WTC11 (cell line): Measurements from ENCODE around the gene NUDT21. TPM values are rescaled to one million over a fixed set of nuclear protein-coding genes. Genes with fewer than 3 reads are reported as not detected.
A peak's percentile ranks its signal among the peaks of the same experiment; 100 is the strongest.

Source experiments
- ATAC-seq: fragments of 200-7000 bp; cut with Tn5 transposase; 2 replicates; pipeline ENCODE4 v1.10.0; 2021; ENCODE audit warnings: mild to moderate bottlenecking, moderate library complexity
- CTCF ChIA-PET: fragments of 300-600 bp; sonication (Branson Sonifier 250); formaldehyde crosslinking; loops from one replicate; lab custom pipeline; 2021; ENCODE audit warnings: antibody characterized with exemption; lab: Charles Lee
- POLR2A ChIA-PET: fragments of 350-600 bp; sonication (Branson Sonifier 250); formaldehyde crosslinking; loops from one replicate; lab custom pipeline; 2021; ENCODE audit warnings: antibody characterized with exemption; lab: Charles Lee
- DNase-seq: peaks from one replicate; pipeline ENCODE4 v3.0.0; 2021; ENCODE audit warnings: low spot score
- H3K27ac Mint-ChIP-seq: 2 replicates; pipeline ENCODE4 v1.8.0; 2021; ENCODE audit warnings: mixed read lengths
- H3K27me3 Mint-ChIP-seq: 2 replicates; pipeline ENCODE4 v1.8.0; 2021; ENCODE audit warnings: low read depth, mild to moderate bottlenecking, moderate library complexity, mixed read lengths
- H3K36me3 Mint-ChIP-seq: 2 replicates; pipeline ENCODE4 v1.8.0; 2021; ENCODE audit warnings: mixed read lengths
- H3K4me1 Mint-ChIP-seq: 2 replicates; pipeline ENCODE4 v1.8.0; 2022; ENCODE audit warnings: mixed read lengths
- H3K4me3 Mint-ChIP-seq: 2 replicates; pipeline ENCODE4 v1.8.0; 2021; ENCODE audit warnings: mild to moderate bottlenecking, moderate library complexity, mixed read lengths
- H3K9me3 Mint-ChIP-seq: 2 replicates; pipeline ENCODE4 v1.8.0; 2021; ENCODE audit warnings: mixed read lengths
- CREM ChIP-seq: sonication (generic); formaldehyde crosslinking; IDR thresholded peaks from 2 replicates; pipeline ENCODE4 v1.8.1; 2022; ENCODE audit warnings: mild to moderate bottlenecking, missing genetic modification reagents, moderate library complexity
- FOXK1 ChIP-seq: sonication (generic); formaldehyde crosslinking; IDR thresholded peaks from 2 replicates; pipeline ENCODE4 v1.8.0; 2022; ENCODE audit warnings: mild to moderate bottlenecking, moderate library complexity, missing genetic modification reagents
- FOXP1 ChIP-seq: sonication (generic); formaldehyde crosslinking; IDR thresholded peaks from 2 replicates; pipeline ENCODE4 v1.8.0; 2022; ENCODE audit warnings: missing genetic modification reagents, mild to moderate bottlenecking, moderate library complexity, borderline replicate concordance
- GRHL2 ChIP-seq: fragments of 250-450 bp; sonication (Bioruptor Pico); IDR thresholded peaks from 2 replicates; pipeline ENCODE4 v1.8.0; 2022; ENCODE audit warnings: mild to moderate bottlenecking, moderate library complexity; ENCODE audit not compliant: insufficient replicate concordance, severe bottlenecking
- JAZF1 ChIP-seq: fragments of 250-450 bp; sonication (Bioruptor Pico); IDR thresholded peaks from 2 replicates; pipeline ENCODE4 v1.9.0; 2021; ENCODE audit warnings: moderate library complexity, mild to moderate bottlenecking, inconsistent platforms
- KAT7 ChIP-seq: sonication (generic); formaldehyde crosslinking; IDR thresholded peaks from 2 replicates; pipeline ENCODE4 v1.8.1; 2023; ENCODE audit warnings: missing genetic modification reagents, mild to moderate bottlenecking, borderline replicate concordance
- NR2C2 ChIP-seq: sonication (generic); formaldehyde crosslinking; IDR thresholded peaks from 2 replicates; pipeline ENCODE4 v1.8.0; 2022; ENCODE audit warnings: mild to moderate bottlenecking, missing genetic modification reagents
- PRRX2 ChIP-seq: fragments of 250-450 bp; sonication (Bioruptor Pico); IDR thresholded peaks from 2 replicates; pipeline ENCODE4 v1.8.0; 2021; ENCODE audit warnings: mild to moderate bottlenecking
- RELA ChIP-seq: sonication (generic); formaldehyde crosslinking; IDR thresholded peaks from 2 replicates; pipeline ENCODE4 v1.8.1; 2022; ENCODE audit warnings: missing genetic modification reagents, mild to moderate bottlenecking, borderline replicate concordance
- SP1 ChIP-seq: sonication (generic); formaldehyde crosslinking; conservative IDR thresholded peaks from 2 replicates; pipeline ENCODE4 v1.8.1; 2022; ENCODE audit warnings: missing genetic modification reagents
- ZNF423 ChIP-seq: fragments of 250-450 bp; sonication (Bioruptor Pico); IDR thresholded peaks from 2 replicates; pipeline ENCODE4 v2.1.2; 2022; ENCODE audit warnings: mild to moderate bottlenecking, moderate library complexity
- ZNF671 ChIP-seq: fragments of 250-450 bp; sonication (Bioruptor Pico); IDR thresholded peaks from 2 replicates; pipeline ENCODE4 v1.8.0; 2021; ENCODE audit warnings: mild to moderate bottlenecking
- total RNA-seq: library from RNA; stranded (reverse); gene quantifications from 3 replicates; pipeline ENCODE4 v1.2.3, GENCODE V29; 2021
- TF ChIP-seq, protein P1 (sequence below): sonication (generic); formaldehyde crosslinking; IDR thresholded peaks from 2 replicates; pipeline ENCODE4 v1.8.0; 2022; ENCODE audit warnings: mild to moderate bottlenecking, missing genetic modification reagents
- TF ChIP-seq, protein P2 (sequence below): sonication (generic); formaldehyde crosslinking; IDR thresholded peaks from 2 replicates; pipeline ENCODE4 v1.8.1; 2022; ENCODE audit warnings: mild to moderate bottlenecking, moderate library complexity, missing genetic modification reagents
- TF ChIP-seq, protein P3 (sequence below): sonication (generic); formaldehyde crosslinking; IDR thresholded peaks from 2 replicates; pipeline ENCODE4 v1.8.0; 2022; ENCODE audit warnings: mild to moderate bottlenecking, missing genetic modification reagents
- TF ChIP-seq, protein P4 (sequence below): sonication (generic); formaldehyde crosslinking; IDR thresholded peaks from 2 replicates; pipeline ENCODE4 v1.8.0; 2022; ENCODE audit warnings: mild to moderate bottlenecking, missing genetic modification reagents
- TF ChIP-seq, protein P5 (sequence below): sonication (generic); formaldehyde crosslinking; IDR thresholded peaks from 2 replicates; pipeline ENCODE4 v1.8.1; 2022; ENCODE audit warnings: mild to moderate bottlenecking, missing genetic modification reagents, moderate library complexity, borderline replicate concordance
- TF ChIP-seq, protein P6 (sequence below): fragments of 200-600 bp; IDR thresholded peaks from 2 replicates; pipeline ENCODE4 v1.8.0; 2022; ENCODE audit warnings: antibody characterized with exemption
- TF ChIP-seq, protein P7 (sequence below): sonication (generic); formaldehyde crosslinking; conservative IDR thresholded peaks from 2 replicates; pipeline ENCODE4 v1.8.1; 2023; ENCODE audit warnings: mild to moderate bottlenecking, low read depth, missing genetic modification reagents, moderate library complexity
- TF ChIP-seq, protein P8 (sequence below): sonication (generic); formaldehyde crosslinking; IDR thresholded peaks from 2 replicates; pipeline ENCODE4 v1.8.1; 2022; ENCODE audit warnings: low read depth, mild to moderate bottlenecking, moderate library complexity, missing genetic modification reagents, borderline replicate concordance
- TF ChIP-seq, protein P9 (sequence below): sonication (generic); formaldehyde crosslinking; IDR thresholded peaks from 2 replicates; pipeline ENCODE4 v1.8.0; 2022; ENCODE audit warnings: mild to moderate bottlenecking, missing genetic modification reagents

The NUDT21 gene
- total RNA-seq, 1 experiment from 2014 or later: 263 TPM

DNA sequence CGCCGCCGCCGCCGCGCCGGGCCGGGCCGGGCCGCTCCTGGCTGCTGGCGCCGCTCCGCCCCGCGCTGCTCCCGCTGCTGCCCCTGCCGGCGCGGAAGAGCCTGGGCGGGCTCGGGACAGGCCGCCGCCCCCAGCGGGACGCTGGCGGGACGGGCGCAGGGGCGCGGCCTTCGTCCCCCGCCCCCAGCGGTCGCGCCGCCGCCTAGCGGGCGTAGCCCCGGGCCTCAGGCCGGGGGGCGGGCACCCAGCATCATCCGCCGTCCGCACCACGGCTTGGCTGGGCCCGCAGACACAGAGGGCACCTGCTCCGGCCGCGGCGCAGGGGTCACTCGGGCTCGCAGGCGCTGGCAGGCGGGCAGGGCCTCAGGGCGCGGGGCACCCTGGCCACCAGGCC, 25.7 kb downstream of the NUDT21 start, which contains the start of gene AMFR:
Gene AMFR, minus strand, starts transcription at position 107 of the 394 bp plus-strand sequence. CDS start 218 bp downstream, outside the sequence.
- no peaks in the 10 kb centered on the region for H3K9me3 Mint-ChIP-seq
- DNase-seq (peak; percentile 51), ATAC-seq (peak; percentile 94)
- peak within 1 kb of the TSS; percentile 50; the same call in 1 of the 2 replicates for H3K27ac Mint-ChIP-seq
- peaks cover 38% of the 10 kb centered on the region for H3K4me1 Mint-ChIP-seq
- POLR2A ChIA-PET: no interaction called here
- peaks cover 14% of the 10 kb centered on the region for H3K27me3 Mint-ChIP-seq
- 0 out of 2 replicates have a peak, but pooled peaks cover 3% of the 10 kb centered on the region for H3K36me3 Mint-ChIP-seq
- TF ChIP-seq, protein P1, sequence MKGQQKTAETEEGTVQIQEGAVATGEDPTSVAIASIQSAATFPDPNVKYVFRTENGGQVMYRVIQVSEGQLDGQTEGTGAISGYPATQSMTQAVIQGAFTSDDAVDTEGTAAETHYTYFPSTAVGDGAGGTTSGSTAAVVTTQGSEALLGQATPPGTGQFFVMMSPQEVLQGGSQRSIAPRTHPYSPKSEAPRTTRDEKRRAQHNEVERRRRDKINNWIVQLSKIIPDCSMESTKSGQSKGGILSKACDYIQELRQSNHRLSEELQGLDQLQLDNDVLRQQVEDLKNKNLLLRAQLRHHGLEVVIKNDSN: no peak
- TF ChIP-seq JAZF1 (CRISPR knock-in tag) (no peak), ZNF423 (CRISPR knock-in tag) (peak; percentile 97), KAT7 (CRISPR knock-in tag) (0 out of 2 replicates have a peak, but pooled peaks have one; percentile 46), PRRX2 (CRISPR knock-in tag) (no peak), RELA (no peak), FOXP1 (no peak), CREM (0 out of 2 replicates have a peak, but pooled peaks have one; percentile 50), SP1 (CRISPR knock-in tag) (peak; percentile 46; the same call in 1 of the 2 replicates)
- TF ChIP-seq, protein P2, sequence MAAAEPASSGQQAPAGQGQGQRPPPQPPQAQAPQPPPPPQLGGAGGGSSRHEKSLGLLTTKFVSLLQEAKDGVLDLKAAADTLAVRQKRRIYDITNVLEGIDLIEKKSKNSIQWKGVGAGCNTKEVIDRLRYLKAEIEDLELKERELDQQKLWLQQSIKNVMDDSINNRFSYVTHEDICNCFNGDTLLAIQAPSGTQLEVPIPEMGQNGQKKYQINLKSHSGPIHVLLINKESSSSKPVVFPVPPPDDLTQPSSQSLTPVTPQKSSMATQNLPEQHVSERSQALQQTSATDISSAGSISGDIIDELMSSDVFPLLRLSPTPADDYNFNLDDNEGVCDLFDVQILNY (CRISPR knock-in tag): no peak
- TF ChIP-seq, protein P3, sequence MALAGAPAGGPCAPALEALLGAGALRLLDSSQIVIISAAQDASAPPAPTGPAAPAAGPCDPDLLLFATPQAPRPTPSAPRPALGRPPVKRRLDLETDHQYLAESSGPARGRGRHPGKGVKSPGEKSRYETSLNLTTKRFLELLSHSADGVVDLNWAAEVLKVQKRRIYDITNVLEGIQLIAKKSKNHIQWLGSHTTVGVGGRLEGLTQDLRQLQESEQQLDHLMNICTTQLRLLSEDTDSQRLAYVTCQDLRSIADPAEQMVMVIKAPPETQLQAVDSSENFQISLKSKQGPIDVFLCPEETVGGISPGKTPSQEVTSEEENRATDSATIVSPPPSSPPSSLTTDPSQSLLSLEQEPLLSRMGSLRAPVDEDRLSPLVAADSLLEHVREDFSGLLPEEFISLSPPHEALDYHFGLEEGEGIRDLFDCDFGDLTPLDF (CRISPR knock-in tag): no peak
- TF ChIP-seq, protein P4, sequence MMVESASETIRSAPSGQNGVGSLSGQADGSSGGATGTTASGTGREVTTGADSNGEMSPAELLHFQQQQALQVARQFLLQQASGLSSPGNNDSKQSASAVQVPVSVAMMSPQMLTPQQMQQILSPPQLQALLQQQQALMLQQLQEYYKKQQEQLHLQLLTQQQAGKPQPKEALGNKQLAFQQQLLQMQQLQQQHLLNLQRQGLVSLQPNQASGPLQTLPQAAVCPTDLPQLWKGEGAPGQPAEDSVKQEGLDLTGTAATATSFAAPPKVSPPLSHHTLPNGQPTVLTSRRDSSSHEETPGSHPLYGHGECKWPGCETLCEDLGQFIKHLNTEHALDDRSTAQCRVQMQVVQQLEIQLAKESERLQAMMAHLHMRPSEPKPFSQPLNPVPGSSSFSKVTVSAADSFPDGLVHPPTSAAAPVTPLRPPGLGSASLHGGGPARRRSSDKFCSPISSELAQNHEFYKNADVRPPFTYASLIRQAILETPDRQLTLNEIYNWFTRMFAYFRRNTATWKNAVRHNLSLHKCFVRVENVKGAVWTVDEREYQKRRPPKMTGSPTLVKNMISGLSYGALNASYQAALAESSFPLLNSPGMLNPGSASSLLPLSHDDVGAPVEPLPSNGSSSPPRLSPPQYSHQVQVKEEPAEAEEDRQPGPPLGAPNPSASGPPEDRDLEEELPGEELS (CRISPR knock-in tag): no peak
- TF ChIP-seq, protein P5, sequence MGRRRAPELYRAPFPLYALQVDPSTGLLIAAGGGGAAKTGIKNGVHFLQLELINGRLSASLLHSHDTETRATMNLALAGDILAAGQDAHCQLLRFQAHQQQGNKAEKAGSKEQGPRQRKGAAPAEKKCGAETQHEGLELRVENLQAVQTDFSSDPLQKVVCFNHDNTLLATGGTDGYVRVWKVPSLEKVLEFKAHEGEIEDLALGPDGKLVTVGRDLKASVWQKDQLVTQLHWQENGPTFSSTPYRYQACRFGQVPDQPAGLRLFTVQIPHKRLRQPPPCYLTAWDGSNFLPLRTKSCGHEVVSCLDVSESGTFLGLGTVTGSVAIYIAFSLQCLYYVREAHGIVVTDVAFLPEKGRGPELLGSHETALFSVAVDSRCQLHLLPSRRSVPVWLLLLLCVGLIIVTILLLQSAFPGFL: no peak
- TF ChIP-seq, protein P6, sequence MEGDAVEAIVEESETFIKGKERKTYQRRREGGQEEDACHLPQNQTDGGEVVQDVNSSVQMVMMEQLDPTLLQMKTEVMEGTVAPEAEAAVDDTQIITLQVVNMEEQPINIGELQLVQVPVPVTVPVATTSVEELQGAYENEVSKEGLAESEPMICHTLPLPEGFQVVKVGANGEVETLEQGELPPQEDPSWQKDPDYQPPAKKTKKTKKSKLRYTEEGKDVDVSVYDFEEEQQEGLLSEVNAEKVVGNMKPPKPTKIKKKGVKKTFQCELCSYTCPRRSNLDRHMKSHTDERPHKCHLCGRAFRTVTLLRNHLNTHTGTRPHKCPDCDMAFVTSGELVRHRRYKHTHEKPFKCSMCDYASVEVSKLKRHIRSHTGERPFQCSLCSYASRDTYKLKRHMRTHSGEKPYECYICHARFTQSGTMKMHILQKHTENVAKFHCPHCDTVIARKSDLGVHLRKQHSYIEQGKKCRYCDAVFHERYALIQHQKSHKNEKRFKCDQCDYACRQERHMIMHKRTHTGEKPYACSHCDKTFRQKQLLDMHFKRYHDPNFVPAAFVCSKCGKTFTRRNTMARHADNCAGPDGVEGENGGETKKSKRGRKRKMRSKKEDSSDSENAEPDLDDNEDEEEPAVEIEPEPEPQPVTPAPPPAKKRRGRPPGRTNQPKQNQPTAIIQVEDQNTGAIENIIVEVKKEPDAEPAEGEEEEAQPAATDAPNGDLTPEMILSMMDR: 0 out of 2 replicates have a peak, but pooled peaks have one; percentile 21
- CTCF ChIA-PET: interaction anchor here (0.6 kb wide), 1 partner anchor 14 kb away, joined by 3 read pairs; no protein-coding TSS in a partner anchor
- H3K4me3 Mint-ChIP-seq: peak within 1 kb of the TSS; percentile 97

DNA sequence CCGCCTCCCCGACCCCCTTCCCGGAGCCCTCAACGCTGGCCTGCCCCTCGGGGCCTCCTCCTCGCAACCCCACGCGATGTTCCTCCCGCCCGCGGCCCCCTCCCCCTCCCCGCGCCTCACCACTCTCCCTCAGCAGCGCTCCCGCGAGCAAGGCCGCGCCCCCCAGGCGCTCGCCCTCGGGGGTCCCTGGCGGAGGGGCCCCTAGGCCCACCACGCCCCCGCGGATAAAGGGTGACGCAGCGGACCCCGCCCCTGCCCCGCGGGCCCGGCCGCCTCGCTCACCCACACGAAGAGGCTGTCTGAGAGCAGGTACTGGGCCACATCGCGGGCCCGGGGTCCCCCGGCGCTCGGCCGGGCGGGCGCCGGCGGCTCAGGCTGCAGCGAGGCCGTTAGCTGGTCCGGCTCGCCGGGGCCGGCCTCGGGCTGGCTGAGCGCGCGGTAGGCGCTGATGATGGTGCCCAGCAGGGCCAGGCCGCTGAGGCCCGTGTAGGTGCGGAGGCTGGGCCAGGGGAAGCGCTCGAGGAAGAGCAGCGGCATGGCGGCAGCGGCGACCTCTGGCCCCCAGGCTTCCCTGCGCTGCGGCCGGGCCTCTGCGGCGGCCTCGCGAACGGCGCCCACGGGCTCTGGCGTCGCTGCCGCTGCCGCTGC, 26.2 kb downstream of the NUDT21 start:
- ATAC-seq (peak; percentile 54), DNase-seq (peak; percentile 48)
- H3K4me1 Mint-ChIP-seq: peaks cover 42% of the 10 kb centered on the region
- ChIA-PET POLR2A (interaction anchor here (0.5 kb wide), 1 partner anchor 40 kb away, joined by 5 read pairs; no protein-coding TSS in a partner anchor), CTCF (interaction anchor here (0.6 to 1.2 kb wide), 3 partner anchors 14 to 68 kb away, joined by 3 read pairs; no protein-coding TSS in a partner anchor)
- H3K27ac Mint-ChIP-seq: no peak overlapping the region
- no peaks in the 10 kb centered on the region for H3K9me3 Mint-ChIP-seq
- H3K36me3 Mint-ChIP-seq: no peaks in the 10 kb centered on the region
- H3K27me3 Mint-ChIP-seq: peaks cover 14% of the 10 kb centered on the region
- peak overlapping the region; percentile 97 for H3K4me3 Mint-ChIP-seq
- TF ChIP-seq ZNF423 (CRISPR knock-in tag): 0 out of 2 replicates have a peak, but pooled peaks have one; percentile 21
- TF ChIP-seq, protein P7, sequence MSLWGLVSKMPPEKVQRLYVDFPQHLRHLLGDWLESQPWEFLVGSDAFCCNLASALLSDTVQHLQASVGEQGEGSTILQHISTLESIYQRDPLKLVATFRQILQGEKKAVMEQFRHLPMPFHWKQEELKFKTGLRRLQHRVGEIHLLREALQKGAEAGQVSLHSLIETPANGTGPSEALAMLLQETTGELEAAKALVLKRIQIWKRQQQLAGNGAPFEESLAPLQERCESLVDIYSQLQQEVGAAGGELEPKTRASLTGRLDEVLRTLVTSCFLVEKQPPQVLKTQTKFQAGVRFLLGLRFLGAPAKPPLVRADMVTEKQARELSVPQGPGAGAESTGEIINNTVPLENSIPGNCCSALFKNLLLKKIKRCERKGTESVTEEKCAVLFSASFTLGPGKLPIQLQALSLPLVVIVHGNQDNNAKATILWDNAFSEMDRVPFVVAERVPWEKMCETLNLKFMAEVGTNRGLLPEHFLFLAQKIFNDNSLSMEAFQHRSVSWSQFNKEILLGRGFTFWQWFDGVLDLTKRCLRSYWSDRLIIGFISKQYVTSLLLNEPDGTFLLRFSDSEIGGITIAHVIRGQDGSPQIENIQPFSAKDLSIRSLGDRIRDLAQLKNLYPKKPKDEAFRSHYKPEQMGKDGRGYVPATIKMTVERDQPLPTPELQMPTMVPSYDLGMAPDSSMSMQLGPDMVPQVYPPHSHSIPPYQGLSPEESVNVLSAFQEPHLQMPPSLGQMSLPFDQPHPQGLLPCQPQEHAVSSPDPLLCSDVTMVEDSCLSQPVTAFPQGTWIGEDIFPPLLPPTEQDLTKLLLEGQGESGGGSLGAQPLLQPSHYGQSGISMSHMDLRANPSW: no peak
- no peak for TF ChIP-seq NR2C2
- TF ChIP-seq, protein P8, sequence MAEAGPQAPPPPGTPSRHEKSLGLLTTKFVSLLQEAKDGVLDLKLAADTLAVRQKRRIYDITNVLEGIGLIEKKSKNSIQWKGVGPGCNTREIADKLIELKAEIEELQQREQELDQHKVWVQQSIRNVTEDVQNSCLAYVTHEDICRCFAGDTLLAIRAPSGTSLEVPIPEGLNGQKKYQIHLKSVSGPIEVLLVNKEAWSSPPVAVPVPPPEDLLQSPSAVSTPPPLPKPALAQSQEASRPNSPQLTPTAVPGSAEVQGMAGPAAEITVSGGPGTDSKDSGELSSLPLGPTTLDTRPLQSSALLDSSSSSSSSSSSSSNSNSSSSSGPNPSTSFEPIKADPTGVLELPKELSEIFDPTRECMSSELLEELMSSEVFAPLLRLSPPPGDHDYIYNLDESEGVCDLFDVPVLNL (CRISPR knock-in tag): 0 out of 2 replicates have a peak, but pooled peaks have one; percentile 31
- TF ChIP-seq, protein P9, sequence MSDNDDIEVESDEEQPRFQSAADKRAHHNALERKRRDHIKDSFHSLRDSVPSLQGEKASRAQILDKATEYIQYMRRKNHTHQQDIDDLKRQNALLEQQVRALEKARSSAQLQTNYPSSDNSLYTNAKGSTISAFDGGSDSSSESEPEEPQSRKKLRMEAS (CRISPR knock-in tag): no peak
- TF ChIP-seq GRHL2 (CRISPR knock-in tag): no peak
- no peak for TF ChIP-seq ZNF671 (CRISPR knock-in tag)
- TF ChIP-seq FOXP1: peak; percentile 43
- 0 out of 2 replicates have a peak, but pooled peaks have one; percentile 18 for TF ChIP-seq FOXK1
